Kidney epithelial cell (primary cell): Measurements from ENCODE around the gene MPG. TPM values are rescaled to one million over a fixed set of nuclear protein-coding genes. Genes with fewer than 3 reads are reported as not detected.
"Not testable (repeated sequence)": the region's sequence is repeated elsewhere in the genome, so short reads cannot be mapped to it uniquely, and the experiment has no call there.

Source experiments
- DNase-seq: peaks from one replicate; pipeline ENCODE4 v3.0.0-alpha.2; 2010; ENCODE audit warnings: low read depth
- H3K27me3 ChIP-seq: 2 replicates; pipeline ENCODE4 v1.6.0; 2011; ENCODE audit warnings: low read length; ENCODE audit not compliant: control insufficient read depth, insufficient read depth
- H3K36me3 ChIP-seq: 2 replicates; pipeline ENCODE4 v1.5.1; 2011; ENCODE audit warnings: low read length; ENCODE audit not compliant: control insufficient read depth, insufficient read depth
- H3K4me3 ChIP-seq: 2 replicates; pipeline ENCODE4 v1.5.1; 2011; ENCODE audit warnings: low read depth, mild to moderate bottlenecking, control low read depth, low read length
- CTCF ChIP-seq: IDR thresholded peaks from 2 replicates; pipeline ENCODE4 v1.5.1; 2011; ENCODE audit warnings: mild to moderate bottlenecking, moderate library complexity, low read length, control low read depth, inconsistent platforms; ENCODE audit not compliant: insufficient read depth, poor library complexity, severe bottlenecking
- total RNA-seq: library from RNA; depleted of rRNA; stranded (reverse); fragments of >200 nt; gene quantifications from 2 replicates; pipeline ENCODE4 v1.2.3, GENCODE V29; 2015

MPG gene
- total RNA-seq, 1 donor from 2014 or later, result 130 TPM

GRCh38 chr16:118857-119256 is 40.8 kb downstream of the MPG start:
- Histone ChIP-seq H3K36me3 (no peaks in the 10 kb centered on the region), H3K4me3 (no peak overlapping the region), H3K27me3 (no peaks in the 10 kb centered on the region)
- no peak for DNase-seq
- no peak for TF ChIP-seq CTCF

- Histone ChIP-seq H3K4me3 (no peak overlapping the region), H3K27me3 (no peaks in the 10 kb centered on the region), H3K36me3 (no peaks in the 10 kb centered on the region)
- no peak for DNase-seq
- no peak for TF ChIP-seq CTCF
Measured at GRCh38 chr16:119295-119694, 41.3 kb downstream of the MPG start.

GRCh38 chr16:119835-120491 is 41.9 kb downstream of the MPG start:
- no peaks in the 10 kb centered on the region for H3K36me3 ChIP-seq
- no peak for TF ChIP-seq CTCF
- no peak for DNase-seq
- no peak overlapping the region for H3K4me3 ChIP-seq
- H3K27me3 ChIP-seq, result no peaks in the 10 kb centered on the region

- no peak for TF ChIP-seq CTCF
- Histone ChIP-seq H3K4me3 (no peak overlapping the region), H3K36me3 (no peaks in the 10 kb centered on the region), H3K27me3 (no peaks in the 10 kb centered on the region)
- no peak for DNase-seq
Measured at GRCh38 chr16:120756-121155, 42.7 kb downstream of the MPG start.

GRCh38 chr16:122361-122760 is 44.3 kb downstream of the MPG start:
- DNase-seq, result no peak
- Histone ChIP-seq H3K4me3 (no peak overlapping the region), H3K27me3 (no peaks in the 10 kb centered on the region), H3K36me3 (no peaks in the 10 kb centered on the region)
- no peak for TF ChIP-seq CTCF

GRCh38 chr16:123558-124350 is 45.7 kb downstream of the MPG start:
- not testable (repeated sequence) for H3K4me3 ChIP-seq, DNase-seq, H3K36me3 ChIP-seq, H3K27me3 ChIP-seq
